Upper lobe of right lung (tissue), 1 donor: Measurements from ENCODE around the gene PDE3A. TPM values are rescaled to one million over a fixed set of nuclear protein-coding genes. Genes with fewer than 3 reads are reported as not detected.
"Not testable (repeated sequence)": the region's sequence is repeated elsewhere in the genome, so short reads cannot be mapped to it uniquely, and the experiment has no call there.

Experiments
- ATAC-seq: fragments of 200-7000 bp; cut with Tn5 transposase; one replicate; pipeline ENCODE4 v1.9.1; 2020; ENCODE audit warnings: mild to moderate bottlenecking, moderate library complexity
- DNase-seq: peaks from one replicate; pipeline ENCODE4 v3.0.0-alpha.2; 2020
- H3K27ac ChIP-seq: fragments of 200-600 bp; one replicate; pipeline ENCODE4 v1.8.0; 2022
- H3K27me3 ChIP-seq: fragments of 200-600 bp; one replicate; pipeline ENCODE4 v1.8.0; 2022; ENCODE audit warnings: mild to moderate bottlenecking
- H3K36me3 ChIP-seq: fragments of 200-600 bp; one replicate; pipeline ENCODE4 v1.8.0; 2022
- H3K4me1 ChIP-seq: fragments of 200-600 bp; one replicate; pipeline ENCODE4 v1.8.0; 2022
- H3K4me3 ChIP-seq: fragments of 200-600 bp; one replicate; pipeline ENCODE4 v1.8.0; 2022; ENCODE audit warnings: mild to moderate bottlenecking
- H3K9me3 ChIP-seq: fragments of 200-600 bp; one replicate; pipeline ENCODE4 v1.8.0; 2022
- intact Hi-C: fragments of 100-400 bp; cut with DNase I; formaldehyde crosslinking; loops from one replicate; pipeline ENCODE4 v1.11.0; 2022
- total RNA-seq: library from RNA; stranded (reverse); fragmentation: NEBNext Ultra II Directional; extraction: Animal tissue kit (Norgen Biotek cat#: 25700); gene quantifications from one replicate; pipeline ENCODE4 v1.2.1, GENCODE V29; 2021
- TF ChIP-seq, protein P1 (sequence below): fragments of 200-600 bp; IDR thresholded peaks from one replicate; pipeline ENCODE4 v1.8.0; 2022; ENCODE audit warnings: antibody characterized with exemption
- donor health status: DM: no; HTN: yes; CAD: no; lungs with severe emphysema.

Gene PDE3A
- total RNA-seq, 1 donor from 2014 or later: 8.4 TPM

DNA sequence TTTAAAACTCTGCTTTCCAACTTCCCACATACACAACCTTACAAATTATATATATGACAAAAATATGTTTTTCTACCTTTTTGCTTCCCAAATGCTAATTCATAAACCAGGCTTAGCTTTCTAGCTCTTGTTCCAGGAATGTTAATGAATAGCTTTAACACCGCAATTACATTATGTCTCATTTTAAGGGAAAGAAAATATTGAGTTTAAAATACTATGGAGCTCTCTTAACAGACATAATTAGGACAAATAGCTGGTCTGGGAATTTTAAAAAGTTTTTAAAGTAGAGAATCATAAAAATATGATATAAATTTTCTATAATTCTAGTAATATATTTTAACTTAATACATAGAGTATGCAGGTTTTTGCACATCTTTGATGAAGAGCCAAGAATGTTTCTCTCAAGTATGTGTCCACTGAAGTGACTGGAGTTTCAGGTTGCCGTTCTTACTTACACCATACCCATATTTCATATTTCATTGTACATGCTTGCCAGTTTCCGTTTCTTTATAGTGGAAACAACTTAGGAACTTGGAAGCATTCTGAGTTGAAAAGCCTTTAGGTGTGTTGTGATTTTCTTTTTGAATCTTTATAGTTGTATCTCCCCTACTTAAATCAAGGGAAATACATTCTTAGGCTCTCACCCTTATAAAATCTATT, 236.2 kb downstream of the PDE3A start:
- TF ChIP-seq, protein P1, sequence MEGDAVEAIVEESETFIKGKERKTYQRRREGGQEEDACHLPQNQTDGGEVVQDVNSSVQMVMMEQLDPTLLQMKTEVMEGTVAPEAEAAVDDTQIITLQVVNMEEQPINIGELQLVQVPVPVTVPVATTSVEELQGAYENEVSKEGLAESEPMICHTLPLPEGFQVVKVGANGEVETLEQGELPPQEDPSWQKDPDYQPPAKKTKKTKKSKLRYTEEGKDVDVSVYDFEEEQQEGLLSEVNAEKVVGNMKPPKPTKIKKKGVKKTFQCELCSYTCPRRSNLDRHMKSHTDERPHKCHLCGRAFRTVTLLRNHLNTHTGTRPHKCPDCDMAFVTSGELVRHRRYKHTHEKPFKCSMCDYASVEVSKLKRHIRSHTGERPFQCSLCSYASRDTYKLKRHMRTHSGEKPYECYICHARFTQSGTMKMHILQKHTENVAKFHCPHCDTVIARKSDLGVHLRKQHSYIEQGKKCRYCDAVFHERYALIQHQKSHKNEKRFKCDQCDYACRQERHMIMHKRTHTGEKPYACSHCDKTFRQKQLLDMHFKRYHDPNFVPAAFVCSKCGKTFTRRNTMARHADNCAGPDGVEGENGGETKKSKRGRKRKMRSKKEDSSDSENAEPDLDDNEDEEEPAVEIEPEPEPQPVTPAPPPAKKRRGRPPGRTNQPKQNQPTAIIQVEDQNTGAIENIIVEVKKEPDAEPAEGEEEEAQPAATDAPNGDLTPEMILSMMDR: no peak
- intact Hi-C loops: no loop called here
- ATAC-seq (no peak), DNase-seq (no peak)
- Histone ChIP-seq H3K27me3 (no peaks in the 10 kb centered on the region), H3K27ac (no peak overlapping the region), H3K4me3 (no peak overlapping the region), H3K36me3 (no peaks in the 10 kb centered on the region), H3K9me3 (no peaks in the 10 kb centered on the region), H3K4me1 (no peaks in the 10 kb centered on the region)

DNA sequence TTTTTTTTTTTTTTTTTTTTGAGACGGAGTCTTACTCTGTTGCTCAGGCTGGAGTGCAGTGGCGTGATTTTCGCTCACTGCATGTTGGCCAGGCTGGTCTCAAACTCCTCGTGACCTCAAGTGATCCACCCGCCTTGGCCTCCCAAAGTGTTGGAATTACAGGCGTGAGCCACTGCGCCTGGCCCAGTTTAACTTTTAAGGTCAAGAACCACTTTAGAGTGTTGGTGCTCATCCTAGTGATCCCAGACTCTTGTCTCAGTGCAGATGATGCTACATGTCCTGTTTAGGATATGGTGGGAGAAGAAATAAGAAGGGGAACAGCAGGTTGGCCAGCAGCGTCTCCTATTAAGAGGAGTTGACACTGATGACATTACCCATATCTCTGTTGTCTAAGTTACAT, 246.7 kb downstream of the PDE3A start:
- intact Hi-C loops, H3K9me3 ChIP-seq, H3K27ac ChIP-seq, H3K4me1 ChIP-seq, DNase-seq, ATAC-seq, H3K27me3 ChIP-seq, H3K4me3 ChIP-seq, H3K36me3 ChIP-seq: not testable (repeated sequence)

DNA sequence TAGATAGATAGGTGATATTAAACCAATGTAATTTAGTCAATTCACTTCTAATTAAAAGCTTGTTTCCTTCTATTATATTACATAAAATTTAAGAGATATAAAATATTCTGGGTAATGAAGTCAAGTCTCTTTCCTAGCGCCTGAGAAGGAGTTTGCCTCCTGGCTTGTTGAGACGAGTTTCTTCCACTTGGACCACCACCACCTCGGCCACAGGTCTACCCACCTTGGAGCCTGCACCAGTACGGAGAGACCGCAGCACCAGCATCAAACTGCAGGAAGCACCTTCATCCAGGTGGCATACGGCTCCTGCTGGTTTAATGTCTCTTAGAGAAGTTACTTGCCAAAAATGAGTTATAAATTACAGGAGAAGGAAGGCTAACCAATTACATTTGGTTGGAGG, 247.8 kb downstream of the PDE3A start:
- intact Hi-C loops: no loop called here
- ATAC-seq: no peak
- no peaks in the 10 kb centered on the region for H3K36me3 ChIP-seq

DNA sequence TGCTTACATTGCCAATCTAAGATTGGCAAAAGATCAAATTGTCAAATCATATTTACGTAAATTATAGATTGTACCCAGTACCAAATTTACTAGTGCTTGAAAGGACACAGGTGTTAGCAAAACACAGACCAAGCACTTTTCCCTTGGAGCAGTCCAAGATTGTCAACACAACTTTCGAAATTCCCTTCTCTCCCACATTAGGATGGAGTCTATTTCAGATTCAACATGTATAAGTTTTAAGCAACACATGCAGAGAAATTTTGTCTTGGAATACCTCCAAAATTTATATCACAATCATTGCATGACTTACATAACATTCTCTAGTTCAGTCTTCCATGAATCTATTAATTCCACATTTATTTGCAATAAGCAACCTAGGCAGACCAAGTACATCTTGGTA, 251.9 kb downstream of the PDE3A start:
- H3K27ac ChIP-seq: no peak overlapping the region
- TF ChIP-seq, protein P1: no peak
- H3K36me3 ChIP-seq: no peaks in the 10 kb centered on the region
- no peaks in the 10 kb centered on the region for H3K9me3 ChIP-seq
- H3K4me1 ChIP-seq: no peaks in the 10 kb centered on the region
- H3K27me3 ChIP-seq: no peaks in the 10 kb centered on the region
- no peak for ATAC-seq
- H3K4me3 ChIP-seq: no peak overlapping the region
- no peak for DNase-seq
- intact Hi-C loops: no loop called here

More for the DNA sequence above, 247.8 kb downstream of the PDE3A start:
- H3K9me3 ChIP-seq: no peaks in the 10 kb centered on the region
- no peaks in the 10 kb centered on the region for H3K4me1 ChIP-seq
- H3K27me3 ChIP-seq: no peaks in the 10 kb centered on the region
- no peak overlapping the region for H3K4me3 ChIP-seq
- H3K27ac ChIP-seq: no peak overlapping the region
- DNase-seq: no peak
- TF ChIP-seq, protein P1: no peak

DNA sequence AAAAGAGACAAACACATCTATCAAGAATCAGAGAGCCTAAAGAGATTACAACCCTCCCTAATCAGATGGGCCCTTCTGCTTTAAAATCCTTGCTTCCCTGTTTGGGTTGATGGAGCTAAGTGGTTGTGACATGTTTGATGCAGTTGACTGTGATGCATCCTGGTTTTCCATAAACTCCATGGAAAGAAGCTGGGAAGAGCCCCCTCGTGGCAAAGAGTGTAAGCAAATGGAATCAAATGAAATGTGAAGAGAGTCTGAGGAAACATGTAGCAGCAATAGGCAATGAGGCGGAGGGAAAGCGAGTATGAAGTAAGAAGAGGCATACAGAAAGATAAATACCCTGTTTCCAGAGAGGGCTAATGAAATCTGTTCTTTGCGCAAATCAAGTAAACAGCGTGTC, 256.4 kb downstream of the PDE3A start:
- H3K4me1 ChIP-seq: no peaks in the 10 kb centered on the region
- H3K9me3 ChIP-seq: no peaks in the 10 kb centered on the region
- DNase-seq (no peak), ATAC-seq (no peak)
- H3K36me3 ChIP-seq: no peaks in the 10 kb centered on the region
- TF ChIP-seq, protein P1: peak; percentile 14
- no peak overlapping the region for H3K27ac ChIP-seq
- H3K4me3 ChIP-seq: no peak overlapping the region
- no peaks in the 10 kb centered on the region for H3K27me3 ChIP-seq
- intact Hi-C loops: no loop called here

DNA sequence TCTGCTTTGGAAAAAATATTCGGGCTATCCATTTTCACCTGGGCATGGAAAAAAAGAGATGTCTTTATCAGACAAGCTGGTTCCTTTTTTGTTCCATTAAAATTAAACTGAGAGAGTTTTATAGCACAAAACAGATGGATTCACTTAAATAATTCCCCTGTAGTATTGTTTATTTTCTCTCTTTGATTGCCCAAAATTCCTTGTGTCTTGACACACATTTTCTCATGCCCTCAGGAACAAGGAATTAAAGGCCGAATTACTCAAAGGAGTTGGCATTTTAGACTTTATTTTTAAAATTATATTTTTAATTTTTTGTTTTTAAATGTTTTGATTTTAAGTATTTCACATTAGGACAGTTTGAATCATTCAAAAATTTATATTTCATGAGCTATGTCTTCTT, 257.2 kb downstream of the PDE3A start:
- intact Hi-C loops: no loop called here
- Histone ChIP-seq H3K4me3 (no peak overlapping the region), H3K27me3 (no peaks in the 10 kb centered on the region), H3K9me3 (no peaks in the 10 kb centered on the region), H3K36me3 (no peaks in the 10 kb centered on the region), H3K27ac (no peak overlapping the region), H3K4me1 (no peaks in the 10 kb centered on the region)
- TF ChIP-seq, protein P1: no peak
- no peak for ATAC-seq
- no peak for DNase-seq
